ENCODE measurements around the gene EPHX1. TPM values are rescaled to one million over a fixed set of nuclear protein-coding genes. Genes with fewer than 3 reads are reported as not detected.

EPHX1 gene
- polyA plus RNA-seq, 4 donors: 7.6 to 39.1 (median 16.7) TPM

DNA sequence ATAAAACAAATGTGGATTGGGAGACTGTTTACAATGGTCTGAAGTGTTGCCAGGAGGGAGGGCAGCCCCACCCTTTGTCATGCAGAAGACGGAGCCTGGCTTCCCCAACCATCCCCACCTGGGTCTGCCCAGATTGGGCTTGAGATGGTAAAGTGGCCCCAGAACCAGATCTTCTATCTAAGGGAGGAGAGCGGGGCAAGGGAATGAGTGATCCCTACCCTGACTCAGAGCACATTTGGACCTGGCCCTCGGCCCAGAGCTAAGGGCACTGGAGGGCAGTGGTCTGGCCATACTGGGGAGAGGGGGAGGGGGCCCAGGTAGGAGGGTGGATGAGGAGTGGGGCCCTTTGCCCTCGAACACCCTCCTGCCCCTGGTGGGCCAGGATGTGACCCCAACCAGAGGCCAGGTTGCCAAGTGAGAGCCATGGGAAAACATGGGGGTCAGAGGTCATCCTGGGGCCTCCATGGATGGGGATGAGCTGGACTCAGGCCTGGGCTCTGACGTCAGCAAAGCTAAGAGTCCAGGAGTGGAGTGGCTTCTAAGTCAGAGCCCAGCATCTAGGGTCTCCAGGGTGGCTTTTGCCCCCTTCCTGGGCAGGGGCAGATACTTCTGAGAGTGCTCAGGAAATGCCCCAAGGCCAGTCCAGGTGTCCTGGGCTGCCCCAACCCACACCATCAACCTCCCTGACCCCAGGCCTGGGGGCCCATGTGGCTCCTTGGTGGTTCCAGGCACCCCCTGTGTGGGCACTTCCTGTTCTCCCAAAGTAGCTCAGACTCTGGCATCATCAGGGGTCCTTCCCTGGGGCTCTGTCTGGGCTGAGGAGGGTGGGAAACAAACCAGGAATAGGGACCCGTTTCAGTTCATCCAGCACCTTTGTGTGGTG, 80.7 kb downstream of the EPHX1 start:
- Histone ChIP-seq H3K27me3 (ENCODE audit: control insufficient read depth in 3 of 3, insufficient read depth in 3 of 3, low read length in 3 of 3) (no peaks in the 10 kb centered on the region), H3K36me3 (ENCODE audit: control insufficient read depth in 3 of 3, insufficient read depth in 2 of 3, low read depth in 1 of 3, low read length in 3 of 3) (peaks cover 0 to 2% (median 0%) of the 10 kb centered on the region in 3 donors), H3K4me3 (ENCODE audit: low read depth in 1 of 3, low read length in 3 of 3) (no peak overlapping the region), H3K4me1 (ENCODE audit: control insufficient read depth in 3 of 3, insufficient read depth in 2 of 3, low read depth in 1 of 3, low read length in 2 of 3) (peaks cover 0 to 28% (median 5%) of the 10 kb centered on the region in 3 donors), H3K9me3 (ENCODE audit: control insufficient read depth in 2 of 2, insufficient read depth in 1 of 2, low read depth in 1 of 2, low read length in 1 of 2) (no peaks in the 10 kb centered on the region), H3K27ac (ENCODE audit: low read depth in 1 of 3, low read length in 2 of 3) (no peak overlapping the region)
- peak in 1 of 2 donors; percentile 11 for DNase-seq
- WGBS, 3 donors: 18 to 54% (median 36%) methylated on average over 6 of the region's 6 CpGs
- FAIRE-seq: no peak

GRCh38 chr1:225891229-225891972, 81.5 kb downstream of the EPHX1 start:
- H3K9me3 ChIP-seq (ENCODE audit: control insufficient read depth in 2 of 2, insufficient read depth in 1 of 2, low read depth in 1 of 2, low read length in 1 of 2): no peaks in the 10 kb centered on the region
- peaks cover 0 to 28% (median 5%) of the 10 kb centered on the region in 3 donors for H3K4me1 ChIP-seq (ENCODE audit: control insufficient read depth in 3 of 3, insufficient read depth in 2 of 3, low read depth in 1 of 3, low read length in 2 of 3)
- DNase-seq (peak; percentile 17 to 41), FAIRE-seq (no peak)
- H3K27me3 ChIP-seq (ENCODE audit: control insufficient read depth in 3 of 3, insufficient read depth in 3 of 3, low read length in 3 of 3): no peaks in the 10 kb centered on the region
- WGBS, 3 donors: 63 to 80% (median 63%) methylated on average over 14 of the region's 14 CpGs
- H3K27ac ChIP-seq (ENCODE audit: low read depth in 1 of 3, low read length in 2 of 3): no peak overlapping the region
- H3K36me3 ChIP-seq (ENCODE audit: control insufficient read depth in 3 of 3, insufficient read depth in 2 of 3, low read depth in 1 of 3, low read length in 3 of 3): peaks cover 0 to 2% (median 0%) of the 10 kb centered on the region in 3 donors
- H3K4me3 ChIP-seq (ENCODE audit: low read depth in 1 of 3, low read length in 3 of 3): no peak overlapping the region

DNA sequence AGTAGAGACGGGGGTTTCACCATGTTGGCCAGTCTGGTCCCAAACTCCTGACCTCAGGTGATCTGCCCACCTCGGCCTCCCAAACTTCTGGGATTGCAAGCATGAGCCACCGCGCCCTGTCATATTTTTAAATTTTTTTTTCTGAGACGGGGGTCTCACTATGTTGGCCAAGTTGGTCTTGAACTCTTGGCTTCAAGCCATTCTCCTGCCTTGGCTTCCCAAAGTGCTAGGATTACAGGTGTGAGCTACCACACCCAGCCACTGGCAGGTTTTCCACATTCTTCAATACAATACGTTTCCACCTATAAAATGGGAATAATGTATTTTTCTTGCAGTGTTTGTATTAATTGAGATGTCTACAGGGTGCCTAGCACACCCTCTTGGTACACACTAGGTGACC, 82.4 kb downstream of the EPHX1 start:
- no peaks in the 10 kb centered on the region for H3K9me3 ChIP-seq (ENCODE audit: control insufficient read depth in 2 of 2, insufficient read depth in 1 of 2, low read depth in 1 of 2, low read length in 1 of 2)
- H3K27ac ChIP-seq (ENCODE audit: low read depth in 1 of 3, low read length in 2 of 3): no peak overlapping the region
- DNase-seq (no peak), FAIRE-seq (no peak)
- no peak overlapping the region for H3K4me3 ChIP-seq (ENCODE audit: low read depth in 1 of 3, low read length in 3 of 3)
- H3K36me3 ChIP-seq (ENCODE audit: control insufficient read depth in 3 of 3, insufficient read depth in 2 of 3, low read depth in 1 of 3, low read length in 3 of 3): no peaks in the 10 kb centered on the region
- H3K4me1 ChIP-seq (ENCODE audit: control insufficient read depth in 3 of 3, insufficient read depth in 2 of 3, low read depth in 1 of 3, low read length in 2 of 3): peaks cover 0 to 30% (median 5%) of the 10 kb centered on the region in 3 donors
- no peaks in the 10 kb centered on the region for H3K27me3 ChIP-seq (ENCODE audit: control insufficient read depth in 3 of 3, insufficient read depth in 3 of 3, low read length in 3 of 3)
- 80 to 87% (median 87%) methylated on average over 6 of the region's 6 CpGs for WGBS, 3 donors

Other genes with a start within 250 kb of the EPHX1 start
- 10 to 100 TPM in 2 of 4 donors, 1 to 10 TPM in 2; 4.5 to 26.0 (median 13.9) TPM for gene ENAH, start 157.0 kb upstream of the EPHX1 start, polyA plus RNA-seq
- 100 to 1,000 TPM; 219 to 331 (median 289) TPM for gene SRP9, start 32.3 kb upstream of the EPHX1 start, polyA plus RNA-seq
- gene TMEM63A, start 72.3 kb downstream of the EPHX1 start, polyA plus RNA-seq: 10 to 100 TPM in 3 of 4 donors, 1 to 10 TPM in 1; 5.1 to 99.2 (median 35.0) TPM
- under 1 TPM in 2 of 4 donors, not detected in 2; 0.19 to 0.58 TPM for gene LEFTY1, start 79.0 kb downstream of the EPHX1 start, polyA plus RNA-seq
- 10 to 100 TPM; 31.9 to 68.0 (median 36.7) TPM for gene PYCR2, start 114.1 kb downstream of the EPHX1 start, polyA plus RNA-seq
- gene LEFTY2, start 131.1 kb downstream of the EPHX1 start, polyA plus RNA-seq: under 1 TPM in 2 of 4 donors, not detected in 2; 0.01 to 0.07 TPM
- gene SDE2, start 189.2 kb downstream of the EPHX1 start, polyA plus RNA-seq: 10 to 100 TPM in 2 of 4 donors, 1 to 10 TPM in 2; 7.8 to 16.8 (median 9.7) TPM